H9 (cell line): ENCODE data around the gene NBL1. TPM values are rescaled to one million over a fixed set of nuclear protein-coding genes. Genes with fewer than 3 reads are reported as not detected.
"Not testable (repeated sequence)": the region's sequence is repeated elsewhere in the genome, so short reads cannot be mapped to it uniquely, and the experiment has no call there.

Source experiments
- DNase-seq: peaks from one replicate; pipeline ENCODE4 v3.0.0-alpha.2; 2017
- H2AFZ ChIP-seq: one replicate; pipeline ENCODE4 v1.6.1; 2013; ENCODE audit warnings: mild to moderate bottlenecking, low read length, control low read depth, moderate library complexity
- H2AK5ac ChIP-seq: 2 replicates; pipeline ENCODE4 v1.6.1; 2013; ENCODE audit warnings: low read length, control low read depth, mixed read lengths; ENCODE audit not compliant: insufficient read length
- H2BK120ac ChIP-seq: one replicate; pipeline ENCODE4 v1.6.1; 2013; ENCODE audit warnings: low read depth, mild to moderate bottlenecking, low read length, control low read depth, inconsistent platforms; ENCODE audit not compliant: poor library complexity, severe bottlenecking
- H2BK12ac ChIP-seq: 2 replicates; pipeline ENCODE4 v1.6.1; 2013; ENCODE audit warnings: low read length, control low read depth, mixed read lengths, low read depth; ENCODE audit not compliant: insufficient read length
- H2BK15ac ChIP-seq: 2 replicates; pipeline ENCODE4 v1.6.1; 2013; ENCODE audit warnings: low read depth, low read length, control low read depth
- H2BK20ac ChIP-seq: one replicate; pipeline ENCODE4 v1.6.1; 2013; ENCODE audit warnings: low read depth, mild to moderate bottlenecking, low read length, control low read depth, inconsistent platforms; ENCODE audit not compliant: poor library complexity, severe bottlenecking
- H2BK5ac ChIP-seq: 2 replicates; pipeline ENCODE4 v1.6.1; 2013; ENCODE audit warnings: low read length, control low read depth, mixed read lengths; ENCODE audit not compliant: insufficient read length
- H3K14ac ChIP-seq: 2 replicates; pipeline ENCODE4 v1.6.1; 2013; ENCODE audit warnings: low read length, control low read depth; ENCODE audit not compliant: insufficient read depth
- H3K18ac ChIP-seq: 2 replicates; pipeline ENCODE4 v1.6.1; 2013; ENCODE audit warnings: low read depth, mild to moderate bottlenecking, mixed read lengths, low read length, control low read depth; ENCODE audit not compliant: insufficient read length
- H3K23ac ChIP-seq: 2 replicates; pipeline ENCODE4 v1.6.1; 2013; ENCODE audit warnings: low read length, control low read depth, mixed read lengths, low read depth; ENCODE audit not compliant: insufficient read length
- H3K23me2 ChIP-seq: 2 replicates; pipeline ENCODE4 v1.6.1; 2013; ENCODE audit warnings: low read depth, mild to moderate bottlenecking, mixed read lengths, low read length, control low read depth; ENCODE audit not compliant: insufficient read length, poor library complexity, severe bottlenecking
- H3K27ac ChIP-seq: 2 replicates; pipeline ENCODE4 v1.5.1; 2013; ENCODE audit warnings: low read length, control low read depth, mixed read lengths, low read depth; ENCODE audit not compliant: insufficient read length
- H3K27me3 ChIP-seq: 2 replicates; pipeline ENCODE4 v1.6.1; 2013; ENCODE audit warnings: low read length, control low read depth, inconsistent platforms; ENCODE audit not compliant: insufficient read depth
- H3K4ac ChIP-seq: 2 replicates; pipeline ENCODE4 v1.6.1; 2013; ENCODE audit warnings: low read depth, mild to moderate bottlenecking, control low read depth, inconsistent platforms, low read length, moderate library complexity
- H3K4me1 ChIP-seq: 2 replicates; pipeline ENCODE4 v1.6.1; 2013; ENCODE audit warnings: low read length, control low read depth, inconsistent platforms; ENCODE audit not compliant: insufficient read depth
- H3K4me2 ChIP-seq: 2 replicates; pipeline ENCODE4 v1.6.1; 2013; ENCODE audit warnings: low read length, control low read depth, mixed read lengths; ENCODE audit not compliant: insufficient read length, insufficient read depth
- H3K56ac ChIP-seq: 2 replicates; pipeline ENCODE4 v1.6.1; 2013; ENCODE audit warnings: low read depth, mild to moderate bottlenecking, mixed read lengths, low read length, control low read depth; ENCODE audit not compliant: insufficient read length
- H3K79me1 ChIP-seq: 2 replicates; pipeline ENCODE4 v1.6.1; 2013; ENCODE audit warnings: low read depth, mild to moderate bottlenecking, moderate library complexity, low read length, control low read depth, inconsistent platforms; ENCODE audit not compliant: insufficient read depth, poor library complexity, severe bottlenecking
- H3K79me2 ChIP-seq: 2 replicates; pipeline ENCODE4 v1.6.1; 2013; ENCODE audit warnings: low read length, control low read depth, inconsistent platforms; ENCODE audit not compliant: insufficient read depth
- H3K9ac ChIP-seq: 2 replicates; pipeline ENCODE4 v1.6.1; 2013; ENCODE audit warnings: low read length, control low read depth, mixed read lengths; ENCODE audit not compliant: insufficient read length; ENCODE audit errors: extremely low read depth
- H3K9me3 ChIP-seq: one replicate; pipeline ENCODE4 v1.6.1; 2013; ENCODE audit warnings: low read depth, low read length, inconsistent platforms; ENCODE audit not compliant: control insufficient read depth
- H3T11ph ChIP-seq: one replicate; pipeline ENCODE4 v1.6.1; 2013; ENCODE audit warnings: mild to moderate bottlenecking, low read length, control low read depth, inconsistent platforms
- H4K20me1 ChIP-seq: one replicate; pipeline ENCODE4 v1.6.1; 2013; ENCODE audit not compliant: control insufficient read depth, insufficient read length, insufficient read depth
- H4K5ac ChIP-seq: 2 replicates; pipeline ENCODE4 v1.6.1; 2013; ENCODE audit warnings: low read depth, mild to moderate bottlenecking, mixed read lengths, low read length, control low read depth; ENCODE audit not compliant: insufficient read length
- H4K8ac ChIP-seq: replicated peaks from 2 replicates; pipeline ENCODE4 v1.6.1; 2013; ENCODE audit warnings: low read length, control low read depth, mixed read lengths, low read depth; ENCODE audit not compliant: insufficient read length
- H4K91ac ChIP-seq: 2 replicates; pipeline ENCODE4 v1.6.1; 2013; ENCODE audit warnings: low read depth, mild to moderate bottlenecking, moderate library complexity, mixed read lengths, low read length, control low read depth; ENCODE audit not compliant: insufficient read length
- H3K27ac Mint-ChIP-seq, 3 experiments: 2 replicates in 2 of 3; 3 replicates in 1 of 3; pipeline ENCODE4 v1.8.0; 2020 to 2021; ENCODE audit warnings: mixed read lengths in 3 of 3, mild to moderate bottlenecking in 1 of 3, moderate library complexity in 1 of 3
- H3K27me3 Mint-ChIP-seq: 2 replicates; pipeline ENCODE4 v1.8.0; 2021; ENCODE audit warnings: low read depth, mild to moderate bottlenecking, moderate library complexity, mixed read lengths
- H3K36me3 Mint-ChIP-seq, 3 experiments: 2 replicates in 2 of 3; 3 replicates in 1 of 3; pipeline ENCODE4 v1.8.0; 2020 to 2021; ENCODE audit warnings: low read depth in 3 of 3, mixed read lengths in 3 of 3; ENCODE audit not compliant: insufficient read depth in 1 of 3
- H3K4me1 Mint-ChIP-seq, 2 experiments: 2 replicates each; pipeline ENCODE4 v1.8.0; 2020; ENCODE audit warnings: mixed read lengths in 2 of 2
- H3K4me3 Mint-ChIP-seq, 2 experiments: 2 replicates in 1 of 2; 3 replicates in 1 of 2; pipeline ENCODE4 v1.8.0; 2020 to 2021; ENCODE audit warnings: mild to moderate bottlenecking in 2 of 2, mixed read lengths in 2 of 2, moderate library complexity in 1 of 2
- H3K9me3 Mint-ChIP-seq, 2 experiments: 2 replicates in 1 of 2; 3 replicates in 1 of 2; pipeline ENCODE4 v1.8.0; 2020; ENCODE audit warnings: mild to moderate bottlenecking in 2 of 2, mixed read lengths in 2 of 2, moderate library complexity in 1 of 2
- WGBS: extraction: QIAGEN DNeasy Blood & Tissue Kit; methylation state at CpG from one replicate; pipeline ENCODE4 v1.1.7; 2013; ENCODE audit warnings: missing lambda C conversion rate, low lambda C conversion rate, mixed read lengths; ENCODE audit not compliant: insufficient read length; ENCODE audit errors: extremely low coverage; 5-methylcytosine and 5-hydroxymethylcytosine counted together
- total RNA-seq: library from RNA; stranded (reverse); gene quantifications from 2 replicates; pipeline ENCODE4 v1.2.1, GENCODE V29; 2021
- TF ChIP-seq, protein P1 (sequence below): fragments of 200-600 bp; sonication (generic); conservative IDR thresholded peaks from 3 replicates; pipeline ENCODE4 v1.8.0; 2021; ENCODE audit warnings: antibody characterized with exemption, mild to moderate bottlenecking

Gene NBL1
- total RNA-seq, 1 experiment from 2014 or later, result 6.4 TPM

DNA sequence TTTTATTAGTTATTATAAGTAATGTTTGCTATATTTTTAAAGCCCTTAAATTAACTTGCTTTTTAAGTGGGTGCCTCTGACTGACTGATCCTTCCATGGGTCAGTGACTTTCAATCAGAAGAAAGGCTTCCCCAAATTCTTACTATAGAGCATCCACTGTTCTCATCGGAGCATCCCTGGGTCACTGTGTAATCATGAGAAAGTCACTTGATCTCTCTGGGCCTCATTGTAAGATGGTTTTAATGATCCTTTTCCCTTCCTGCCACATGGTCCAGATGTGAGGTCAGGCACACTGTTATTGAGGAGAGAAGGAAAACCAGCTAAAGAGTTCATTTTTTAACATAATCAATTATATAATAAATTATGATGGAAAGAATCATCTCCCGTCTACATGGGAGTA lies 11.0 kb upstream of the NBL1 start:
- no peak overlapping the region for H2BK120ac ChIP-seq
- H3K23me2 ChIP-seq, result no peaks in the 10 kb centered on the region
- no peak overlapping the region for H3K4me2 ChIP-seq
- no peak overlapping the region for H4K5ac ChIP-seq
- H3K79me2 ChIP-seq, result no peaks in the 10 kb centered on the region
- H3K9me3 ChIP-seq, result no peaks in the 10 kb centered on the region
- H4K91ac ChIP-seq, result no peak overlapping the region
- H2BK5ac ChIP-seq, result no peak overlapping the region
- Mint-ChIP-seq H3K4me3 (no peak overlapping the region), H3K36me3 (peaks cover 2 to 7% (median 4%) of the 10 kb centered on the region in 3 experiments; a peak in 6 of 7 replicates), H3K27me3 (no peaks in the 10 kb centered on the region), H3K9me3 (no peaks in the 10 kb centered on the region), H3K4me1 (peaks cover 18 to 22% of the 10 kb centered on the region in 2 experiments), H3K27ac (no peak overlapping the region)
- H2AK5ac ChIP-seq, result no peak overlapping the region
- H3K23ac ChIP-seq, result no peak overlapping the region
- H3K27ac ChIP-seq, result no peak overlapping the region
- no peaks in the 10 kb centered on the region for H4K20me1 ChIP-seq
- no peak overlapping the region for H2AFZ ChIP-seq
- no peak overlapping the region for H3K18ac ChIP-seq
- no peak overlapping the region for H2BK12ac ChIP-seq
- H2BK20ac ChIP-seq, result no peak overlapping the region
- no peak for DNase-seq
- H3T11ph ChIP-seq, result no peak overlapping the region
- WGBS, result no CpG with 5 or more reads among the region's 2 CpGs
- H3K9ac ChIP-seq, result no peak overlapping the region
- TF ChIP-seq, protein P1, sequence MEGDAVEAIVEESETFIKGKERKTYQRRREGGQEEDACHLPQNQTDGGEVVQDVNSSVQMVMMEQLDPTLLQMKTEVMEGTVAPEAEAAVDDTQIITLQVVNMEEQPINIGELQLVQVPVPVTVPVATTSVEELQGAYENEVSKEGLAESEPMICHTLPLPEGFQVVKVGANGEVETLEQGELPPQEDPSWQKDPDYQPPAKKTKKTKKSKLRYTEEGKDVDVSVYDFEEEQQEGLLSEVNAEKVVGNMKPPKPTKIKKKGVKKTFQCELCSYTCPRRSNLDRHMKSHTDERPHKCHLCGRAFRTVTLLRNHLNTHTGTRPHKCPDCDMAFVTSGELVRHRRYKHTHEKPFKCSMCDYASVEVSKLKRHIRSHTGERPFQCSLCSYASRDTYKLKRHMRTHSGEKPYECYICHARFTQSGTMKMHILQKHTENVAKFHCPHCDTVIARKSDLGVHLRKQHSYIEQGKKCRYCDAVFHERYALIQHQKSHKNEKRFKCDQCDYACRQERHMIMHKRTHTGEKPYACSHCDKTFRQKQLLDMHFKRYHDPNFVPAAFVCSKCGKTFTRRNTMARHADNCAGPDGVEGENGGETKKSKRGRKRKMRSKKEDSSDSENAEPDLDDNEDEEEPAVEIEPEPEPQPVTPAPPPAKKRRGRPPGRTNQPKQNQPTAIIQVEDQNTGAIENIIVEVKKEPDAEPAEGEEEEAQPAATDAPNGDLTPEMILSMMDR, result no peak
- H4K8ac ChIP-seq, result no peak overlapping the region
- H3K4me1 ChIP-seq, result peaks cover 13% of the 10 kb centered on the region; the same call in 1 of the 2 replicates
- H3K14ac ChIP-seq, result no peak overlapping the region
- no peak overlapping the region for H2BK15ac ChIP-seq
- H3K27me3 ChIP-seq, result no peaks in the 10 kb centered on the region
- no peaks in the 10 kb centered on the region for H3K79me1 ChIP-seq
- H3K56ac ChIP-seq, result no peak overlapping the region
- H3K4ac ChIP-seq, result no peak overlapping the region

DNA sequence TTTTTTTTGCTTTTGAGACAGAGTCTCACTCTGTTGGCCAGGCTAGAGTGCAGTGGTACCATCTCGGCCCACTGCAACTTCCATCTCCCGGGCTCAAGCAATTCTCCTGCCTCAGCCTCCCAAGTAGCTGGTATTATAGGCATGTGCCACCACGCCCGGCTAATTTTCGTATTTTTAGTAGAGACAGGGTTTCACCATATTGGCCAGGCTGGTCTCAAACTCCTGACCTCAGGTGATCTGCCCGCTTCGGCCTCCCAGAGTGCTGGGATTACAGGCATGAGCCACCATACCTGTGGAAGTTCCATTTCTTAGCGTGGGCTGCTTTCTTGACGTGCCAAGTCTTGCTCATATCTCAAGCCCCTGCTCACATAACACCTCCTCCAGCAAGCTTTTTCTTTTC lies 9.0 kb upstream of the NBL1 start:
- H4K91ac ChIP-seq, result not testable (repeated sequence)

More for the DNA sequence above, 9.0 kb upstream of the NBL1 start:
- not testable (repeated sequence) for H3K14ac ChIP-seq, H3K9me3 ChIP-seq, H3K23ac ChIP-seq, DNase-seq, H3K36me3 Mint-ChIP-seq, H3K27ac Mint-ChIP-seq, H3K4ac ChIP-seq, H4K8ac ChIP-seq, H2BK120ac ChIP-seq, H3K4me1 ChIP-seq, H3K79me2 ChIP-seq, H3K27me3 Mint-ChIP-seq, H4K20me1 ChIP-seq, H2BK15ac ChIP-seq, H3K4me3 Mint-ChIP-seq, H2AK5ac ChIP-seq, H2BK5ac ChIP-seq, H3K27ac ChIP-seq, H2BK20ac ChIP-seq, H2BK12ac ChIP-seq, H3K18ac ChIP-seq, H2AFZ ChIP-seq, H3K79me1 ChIP-seq, H3K9ac ChIP-seq, H3K27me3 ChIP-seq, H3K4me2 ChIP-seq, H3K56ac ChIP-seq, H4K5ac ChIP-seq, H3K23me2 ChIP-seq, H3T11ph ChIP-seq, H3K4me1 Mint-ChIP-seq, H3K9me3 Mint-ChIP-seq
- no CpG with 5 or more reads among the region's 9 CpGs for WGBS
